Measurements from ENCODE around the gene TAS2R3.

The TAS2R3 gene

DNA sequence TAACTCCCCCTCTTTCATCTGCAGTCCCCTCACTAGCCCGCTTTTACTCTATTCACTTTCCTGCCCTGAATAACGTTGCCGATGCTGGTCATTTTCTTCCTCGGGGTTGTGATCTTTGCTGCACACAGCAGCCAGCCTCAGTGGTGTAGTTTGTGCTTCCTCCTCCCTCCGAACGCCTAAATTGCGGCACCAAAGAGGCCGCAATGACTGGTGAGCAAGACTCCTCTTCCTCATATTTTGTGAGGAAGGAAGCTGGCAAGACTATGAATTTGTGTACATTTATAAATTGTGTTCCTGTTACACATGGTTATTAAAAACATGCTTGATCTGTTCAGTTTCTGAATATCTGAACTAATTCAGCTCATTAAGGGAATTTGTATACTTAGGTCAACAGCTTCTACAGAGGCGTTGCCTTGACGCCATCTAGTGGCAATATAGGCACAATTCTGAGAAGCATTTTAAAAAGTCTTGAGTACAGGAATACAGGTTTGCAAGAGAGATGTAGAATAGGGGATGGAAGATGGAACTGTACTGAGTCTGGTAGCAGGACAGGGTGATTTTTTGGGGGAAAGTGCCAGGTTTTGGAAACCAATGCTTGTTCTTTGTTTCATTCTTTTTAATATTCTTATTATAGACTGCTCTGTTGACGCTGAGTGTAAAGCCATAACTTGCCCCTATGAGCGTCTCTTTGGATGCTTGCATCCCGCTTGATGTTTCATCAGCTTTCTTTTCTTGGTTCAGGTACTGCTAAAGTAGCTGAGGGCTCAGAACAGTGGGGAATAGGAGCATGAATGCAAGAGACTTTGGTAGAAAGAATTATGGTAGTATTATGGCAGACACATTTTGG, 22.0 kb downstream of the TAS2R3 start:
- DNase-seq (ENCODE audit: low read depth in 2 of 2) = peak in 1 of 2 donors; percentile 2

GRCh38 chr7:141788296-141788695, 24.4 kb downstream of the TAS2R3 start:
- DNase-seq (ENCODE audit: low read depth in 2 of 2) = no peak

DNA sequence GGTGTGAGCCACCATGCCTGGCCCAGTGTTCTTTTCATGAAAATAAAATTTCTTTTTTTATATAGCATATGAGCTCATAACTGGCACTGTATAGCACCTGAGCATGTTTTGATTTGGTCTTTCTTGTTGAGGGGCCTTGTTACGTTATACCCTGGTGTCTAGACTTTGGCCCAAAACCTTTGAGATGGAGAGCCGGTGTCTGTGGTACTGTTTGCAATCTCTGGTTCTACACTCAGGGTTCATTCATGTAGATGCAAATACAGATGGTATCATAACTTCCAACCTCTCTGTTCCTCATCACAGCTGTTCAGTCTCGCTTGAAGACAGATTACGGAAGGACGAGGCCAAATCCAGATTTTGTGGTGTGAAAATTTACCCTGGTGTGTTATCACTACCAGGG, 26.0 kb downstream of the TAS2R3 start, which contains the start of gene TAS2R5:
TSS of gene TAS2R5 (plus strand) at position 301 of the 400 bp plus-strand sequence. CDS start 145 bp downstream, outside the sequence.
- DNase-seq (ENCODE audit: low read depth in 2 of 2) = no peak

DNA sequence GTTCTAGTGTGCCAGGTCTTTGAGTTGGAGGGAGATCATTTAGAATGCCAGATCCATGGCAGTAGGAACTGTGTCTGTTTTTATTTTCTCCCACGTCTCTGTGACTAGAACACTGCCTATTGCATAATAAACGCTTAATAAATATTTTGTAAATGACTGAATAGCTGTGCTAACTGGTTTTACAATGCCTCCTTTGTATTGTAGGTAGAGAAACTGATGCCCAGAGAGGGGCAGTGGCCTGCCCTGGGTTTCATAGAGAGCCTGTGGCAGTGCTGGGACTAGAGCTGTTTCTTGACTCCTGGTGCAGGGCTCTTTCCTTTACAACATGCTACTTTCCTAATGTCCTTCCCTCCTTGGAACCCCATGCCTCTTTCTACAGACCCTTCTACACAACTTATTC, 28.6 kb downstream of the TAS2R3 start:
- no peak for DNase-seq (ENCODE audit: low read depth in 2 of 2)

Data from stimulated activated CD8-positive, alpha-beta memory T cell treated with anti-CD3 and anti-CD28 coated beads, Interleukin-15, amount 100 ng/mL, for 48 hours (primary cell).